Measurements from ENCODE around the gene NCKAP1.
A peak's percentile ranks its signal among the peaks of the same experiment; 100 is the strongest.

NCKAP1 gene

DNA sequence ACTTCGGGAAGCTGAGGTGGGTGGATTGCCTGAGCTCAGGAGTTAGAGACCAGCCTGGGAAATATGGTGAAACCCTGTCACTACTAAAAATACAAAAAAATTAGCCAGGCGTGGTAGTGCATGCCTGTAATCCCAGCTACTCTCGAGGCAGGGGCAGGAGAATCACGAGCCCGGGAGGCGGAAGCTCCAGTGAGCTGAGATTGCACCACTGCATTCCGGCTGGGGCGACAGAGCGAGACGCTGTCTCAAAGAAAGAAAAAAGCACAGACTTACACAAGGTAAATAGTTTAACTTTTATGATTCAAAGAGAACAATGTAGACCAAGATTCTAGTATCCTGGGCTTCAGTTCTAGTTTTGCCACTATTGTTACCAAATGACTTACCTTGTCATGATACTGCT lies 37.4 kb downstream of the NCKAP1 start:
- no peak overlapping the region for H2AFZ ChIP-seq (ENCODE audit: insufficient read depth, low read length, poor library complexity)
- no peak overlapping the region for H3K9ac ChIP-seq (ENCODE audit: low read length)
- no peak overlapping the region for H3K4me3 ChIP-seq (ENCODE audit: low read depth, low read length)
- H2BK120ac ChIP-seq (ENCODE audit: insufficient read depth, low read length, poor library complexity) = no peak overlapping the region
- no peaks in the 10 kb centered on the region for H3K79me2 ChIP-seq (ENCODE audit: control insufficient read depth, insufficient read depth, low read length, poor library complexity)
- H3K79me1 ChIP-seq (ENCODE audit: low read length) = no peaks in the 10 kb centered on the region
- H2BK5ac ChIP-seq (ENCODE audit: low read depth, low read length, poor library complexity) = no peak overlapping the region
- H3K14ac ChIP-seq (ENCODE audit: low read length) = no peak overlapping the region
- no peak overlapping the region for H3K4me2 ChIP-seq (ENCODE audit: low read length)
- WGBS (ENCODE audit: extremely low coverage, insufficient coverage, insufficient read length) = no CpG with 5 or more reads among the region's 10 CpGs
- H3K4ac ChIP-seq (ENCODE audit: low read depth, low read length) = no peak overlapping the region
- no peak overlapping the region for H4K8ac ChIP-seq (ENCODE audit: low read depth, low read length)
- no peak overlapping the region for H3K23ac ChIP-seq (ENCODE audit: low read length)
- H3K18ac ChIP-seq (ENCODE audit: low read length) = no peak overlapping the region
- no peak overlapping the region for H4K91ac ChIP-seq (ENCODE audit: low read depth, low read length)
- peak; percentile 94 to 95 for DNase-seq
- H3K27me3 ChIP-seq (ENCODE audit: insufficient read depth, low read length) = no peaks in the 10 kb centered on the region
- H2BK12ac ChIP-seq (ENCODE audit: low read length) = no peak overlapping the region
- no peaks in the 10 kb centered on the region for H3K9me3 ChIP-seq (ENCODE audit: insufficient read depth, low read depth, low read length)
- peaks cover 2% of the 10 kb centered on the region in 2 experiments for H3K36me3 ChIP-seq (ENCODE audit: control insufficient read depth in 1 of 2, insufficient read depth in 2 of 2, low read length in 2 of 2)
- no peak overlapping the region for H4K12ac ChIP-seq (ENCODE audit: low read depth, low read length)
- no peak overlapping the region for H3K27ac ChIP-seq (ENCODE audit: low read depth, low read length)
- H3K4me1 ChIP-seq (ENCODE audit: control insufficient read depth in 1 of 2, insufficient read depth in 2 of 2, low read length in 2 of 2) = no peaks in the 10 kb centered on the region
- no peak overlapping the region for H2AK5ac ChIP-seq (ENCODE audit: low read length)

DNA sequence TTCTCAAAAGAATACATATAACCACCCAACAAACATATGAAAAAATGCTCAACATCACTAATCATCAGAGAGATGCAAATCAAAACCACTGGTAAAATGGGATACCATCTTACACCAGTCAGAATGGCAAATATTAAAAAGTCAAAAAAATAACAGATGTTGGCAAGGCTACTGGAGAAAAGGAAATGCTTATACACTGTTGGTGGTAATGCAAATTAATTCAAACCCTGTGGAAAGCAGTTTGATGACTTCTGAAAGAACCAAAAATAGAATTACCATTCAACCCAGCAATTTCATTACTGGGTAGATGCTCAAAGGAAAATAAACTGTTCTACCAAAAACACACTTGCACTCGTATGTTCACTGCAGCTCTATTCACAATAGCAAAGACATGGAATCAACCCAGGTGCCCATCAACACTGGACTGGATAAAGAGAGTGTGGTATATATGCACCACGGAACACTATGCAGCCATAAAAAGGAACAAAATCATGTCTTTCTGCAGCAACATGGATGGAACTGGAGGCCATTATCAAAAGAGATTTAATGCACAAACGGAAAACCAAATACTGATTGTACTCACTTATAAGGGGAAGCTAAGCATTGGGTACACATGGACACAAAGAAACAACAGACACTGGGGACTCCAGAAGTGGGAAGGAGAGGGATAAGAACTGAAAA lies 38.8 kb downstream of the NCKAP1 start:
- H3K36me3 ChIP-seq (ENCODE audit: control insufficient read depth in 1 of 2, insufficient read depth in 2 of 2, low read length in 2 of 2) = peaks cover 2% of the 10 kb centered on the region in 2 experiments
- H3K27me3 ChIP-seq (ENCODE audit: insufficient read depth, low read length) = no peaks in the 10 kb centered on the region
- no peak for DNase-seq
- H2BK12ac ChIP-seq (ENCODE audit: low read length) = no peak overlapping the region
- H3K18ac ChIP-seq (ENCODE audit: low read length) = no peak overlapping the region
- no CpG with 5 or more reads among the region's 3 CpGs for WGBS (ENCODE audit: extremely low coverage, insufficient coverage, insufficient read length)
- no peak overlapping the region for H2AFZ ChIP-seq (ENCODE audit: insufficient read depth, low read length, poor library complexity)
- H2BK120ac ChIP-seq (ENCODE audit: insufficient read depth, low read length, poor library complexity) = no peak overlapping the region
- H3K4me1 ChIP-seq (ENCODE audit: control insufficient read depth in 1 of 2, insufficient read depth in 2 of 2, low read length in 2 of 2) = no peaks in the 10 kb centered on the region
- H3K4ac ChIP-seq (ENCODE audit: low read depth, low read length) = no peak overlapping the region
- no peaks in the 10 kb centered on the region for H3K79me2 ChIP-seq (ENCODE audit: control insufficient read depth, insufficient read depth, low read length, poor library complexity)
- no peaks in the 10 kb centered on the region for H3K79me1 ChIP-seq (ENCODE audit: low read length)
- no peak overlapping the region for H3K23ac ChIP-seq (ENCODE audit: low read length)
- H3K4me2 ChIP-seq (ENCODE audit: low read length) = no peak overlapping the region
- no peak overlapping the region for H3K4me3 ChIP-seq (ENCODE audit: low read depth, low read length)
- no peak overlapping the region for H3K9ac ChIP-seq (ENCODE audit: low read length)
- H2AK5ac ChIP-seq (ENCODE audit: low read length) = no peak overlapping the region
- H4K91ac ChIP-seq (ENCODE audit: low read depth, low read length) = no peak overlapping the region
- H4K8ac ChIP-seq (ENCODE audit: low read depth, low read length) = no peak overlapping the region
- no peak overlapping the region for H3K14ac ChIP-seq (ENCODE audit: low read length)
- H4K12ac ChIP-seq (ENCODE audit: low read depth, low read length) = no peak overlapping the region
- H3K9me3 ChIP-seq (ENCODE audit: insufficient read depth, low read depth, low read length) = no peaks in the 10 kb centered on the region
- no peak overlapping the region for H3K27ac ChIP-seq (ENCODE audit: low read depth, low read length)
- no peak overlapping the region for H2BK5ac ChIP-seq (ENCODE audit: low read depth, low read length, poor library complexity)

DNA sequence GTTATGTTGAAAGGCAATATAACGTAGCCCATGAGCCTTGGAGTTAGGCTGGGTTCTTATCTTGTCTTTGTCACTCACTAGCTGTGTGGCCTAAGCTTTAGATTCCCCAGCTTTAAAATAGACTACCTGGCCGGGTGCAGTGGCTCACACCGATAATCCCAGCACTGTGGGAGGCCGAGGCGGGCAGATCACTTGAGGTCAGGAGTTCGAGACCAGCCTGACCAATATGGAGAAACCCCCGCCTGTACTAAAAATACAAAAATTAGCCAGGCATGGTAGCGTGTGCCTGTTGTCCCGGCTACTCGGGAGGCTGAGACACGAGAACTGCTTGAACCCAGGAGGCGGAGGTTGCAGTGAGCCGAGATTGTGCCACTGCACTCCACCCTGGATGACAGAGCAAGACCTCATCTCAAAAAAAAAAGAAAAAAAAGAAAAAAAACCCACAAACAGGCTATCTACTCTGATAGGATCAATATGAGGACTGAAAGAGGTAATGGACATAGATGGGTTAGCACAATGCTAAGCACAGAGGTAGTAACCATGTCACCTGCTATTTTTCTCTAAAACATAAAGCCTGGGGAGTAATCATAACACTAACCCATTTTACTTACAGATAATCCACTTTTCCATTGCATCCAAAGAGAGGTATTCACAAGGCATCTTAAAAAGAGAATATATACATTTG lies 43.9 kb downstream of the NCKAP1 start:
- H3K14ac ChIP-seq (ENCODE audit: low read length) = no peak overlapping the region
- no peak overlapping the region for H3K27ac ChIP-seq (ENCODE audit: low read depth, low read length)
- no peak overlapping the region for H4K12ac ChIP-seq (ENCODE audit: low read depth, low read length)
- H2AFZ ChIP-seq (ENCODE audit: insufficient read depth, low read length, poor library complexity) = no peak overlapping the region
- no peak for DNase-seq
- no peak overlapping the region for H3K4me2 ChIP-seq (ENCODE audit: low read length)
- H3K4ac ChIP-seq (ENCODE audit: low read depth, low read length) = no peak overlapping the region
- no peak overlapping the region for H4K91ac ChIP-seq (ENCODE audit: low read depth, low read length)
- no peaks in the 10 kb centered on the region for H3K4me1 ChIP-seq (ENCODE audit: control insufficient read depth in 1 of 2, insufficient read depth in 2 of 2, low read length in 2 of 2)
- peaks cover 7% of the 10 kb centered on the region in 2 experiments for H3K36me3 ChIP-seq (ENCODE audit: control insufficient read depth in 1 of 2, insufficient read depth in 2 of 2, low read length in 2 of 2)
- no peak overlapping the region for H2BK12ac ChIP-seq (ENCODE audit: low read length)
- no peaks in the 10 kb centered on the region for H3K27me3 ChIP-seq (ENCODE audit: insufficient read depth, low read length)
- no peak overlapping the region for H2BK5ac ChIP-seq (ENCODE audit: low read depth, low read length, poor library complexity)
- no peak overlapping the region for H2AK5ac ChIP-seq (ENCODE audit: low read length)
- no peak overlapping the region for H4K8ac ChIP-seq (ENCODE audit: low read depth, low read length)
- no peak overlapping the region for H3K4me3 ChIP-seq (ENCODE audit: low read depth, low read length)
- no peaks in the 10 kb centered on the region for H3K79me1 ChIP-seq (ENCODE audit: low read length)
- no CpG with 5 or more reads among the region's 13 CpGs for WGBS (ENCODE audit: extremely low coverage, insufficient coverage, insufficient read length)
- no peak overlapping the region for H3K18ac ChIP-seq (ENCODE audit: low read length)
- no peak overlapping the region for H3K9ac ChIP-seq (ENCODE audit: low read length)
- no peak overlapping the region for H3K23ac ChIP-seq (ENCODE audit: low read length)
- no peak overlapping the region for H2BK120ac ChIP-seq (ENCODE audit: insufficient read depth, low read length, poor library complexity)
- H3K9me3 ChIP-seq (ENCODE audit: insufficient read depth, low read depth, low read length) = no peaks in the 10 kb centered on the region
- no peaks in the 10 kb centered on the region for H3K79me2 ChIP-seq (ENCODE audit: control insufficient read depth, insufficient read depth, low read length, poor library complexity)

DNA sequence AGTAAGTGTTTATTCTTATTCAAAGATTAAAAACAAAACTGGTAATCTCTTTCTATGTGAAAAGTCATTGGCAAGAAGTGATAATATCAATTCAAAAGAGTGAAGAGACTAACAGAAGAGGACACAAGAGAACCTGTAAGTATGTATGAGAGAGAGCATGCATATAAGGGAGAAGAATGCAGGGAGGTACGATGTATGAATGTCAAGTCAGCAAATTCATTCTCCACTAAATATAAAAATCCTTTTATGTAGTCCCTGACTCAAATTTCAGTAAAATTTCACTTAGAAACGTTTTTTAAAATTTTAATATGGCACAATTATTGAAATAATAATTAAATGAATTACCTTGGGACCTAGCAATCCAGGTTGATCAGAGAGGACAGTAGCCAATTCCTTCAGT lies 55.3 kb downstream of the NCKAP1 start:
- H3K23ac ChIP-seq (ENCODE audit: low read length) = no peak overlapping the region
- no peaks in the 10 kb centered on the region for H3K27me3 ChIP-seq (ENCODE audit: insufficient read depth, low read length)
- no peaks in the 10 kb centered on the region for H3K9me3 ChIP-seq (ENCODE audit: insufficient read depth, low read depth, low read length)
- H3K27ac ChIP-seq (ENCODE audit: low read depth, low read length) = no peak overlapping the region
- no peak overlapping the region for H3K4ac ChIP-seq (ENCODE audit: low read depth, low read length)
- H3K9ac ChIP-seq (ENCODE audit: low read length) = no peak overlapping the region
- H3K79me2 ChIP-seq (ENCODE audit: control insufficient read depth, insufficient read depth, low read length, poor library complexity) = no peaks in the 10 kb centered on the region
- H4K8ac ChIP-seq (ENCODE audit: low read depth, low read length) = no peak overlapping the region
- no CpG with 5 or more reads among the region's 2 CpGs for WGBS (ENCODE audit: extremely low coverage, insufficient coverage, insufficient read length)
- no peaks in the 10 kb centered on the region for H3K79me1 ChIP-seq (ENCODE audit: low read length)
- no peak overlapping the region for H2BK5ac ChIP-seq (ENCODE audit: low read depth, low read length, poor library complexity)
- H2AK5ac ChIP-seq (ENCODE audit: low read length) = no peak overlapping the region
- H3K14ac ChIP-seq (ENCODE audit: low read length) = no peak overlapping the region
- H4K12ac ChIP-seq (ENCODE audit: low read depth, low read length) = no peak overlapping the region
- no peak overlapping the region for H3K18ac ChIP-seq (ENCODE audit: low read length)
- no peak overlapping the region for H3K4me2 ChIP-seq (ENCODE audit: low read length)
- no peak overlapping the region for H2AFZ ChIP-seq (ENCODE audit: insufficient read depth, low read length, poor library complexity)
- no peak overlapping the region for H4K91ac ChIP-seq (ENCODE audit: low read depth, low read length)
- H3K36me3 ChIP-seq (ENCODE audit: control insufficient read depth in 1 of 2, insufficient read depth in 2 of 2, low read length in 2 of 2) = peaks cover 9 to 10% of the 10 kb centered on the region in 2 experiments
- H2BK12ac ChIP-seq (ENCODE audit: low read length) = no peak overlapping the region
- no peak overlapping the region for H3K4me3 ChIP-seq (ENCODE audit: low read depth, low read length)
- no peaks in the 10 kb centered on the region for H3K4me1 ChIP-seq (ENCODE audit: control insufficient read depth in 1 of 2, insufficient read depth in 2 of 2, low read length in 2 of 2)
- no peak overlapping the region for H2BK120ac ChIP-seq (ENCODE audit: insufficient read depth, low read length, poor library complexity)
- no peak for DNase-seq

All from trophoblast cell (in vitro differentiated cells and primary cell).